HepG2 (cell line): ENCODE measurements around the gene RPH3AL. TPM values are rescaled to one million over a fixed set of nuclear protein-coding genes. Genes with fewer than 3 reads are reported as not detected.

Source experiments
- BORCS8-MEF2B ChIP-seq: sonication (generic); formaldehyde crosslinking; IDR thresholded peaks from 2 replicates; pipeline ENCODE4 v1.8.0; 2022; ENCODE audit warnings: mild to moderate bottlenecking, missing genetic modification reagents
- FOXA3 ChIP-seq: IDR thresholded peaks from 2 replicates; pipeline ENCODE4 v1.6.1; 2016; ENCODE audit warnings: missing genetic modification reagents, missing compliant biosample characterization
- MBNL3 ChIP-seq: fragments of 250-450 bp; sonication (Bioruptor Pico); conservative IDR thresholded peaks from 2 replicates; pipeline ENCODE4 v1.8.0; 2022; ENCODE audit warnings: mild to moderate bottlenecking, inconsistent platforms
- MEIS1 ChIP-seq: sonication (generic); formaldehyde crosslinking; IDR thresholded peaks from 2 replicates; pipeline ENCODE4 v1.9.0; 2021; ENCODE audit warnings: mild to moderate bottlenecking, missing genetic modification reagents, moderate library complexity, borderline replicate concordance
- MIXL1 ChIP-seq: IDR thresholded peaks from 2 replicates; pipeline ENCODE4 v1.6.1; 2016
- MLXIP ChIP-seq: sonication (generic); formaldehyde crosslinking; IDR thresholded peaks from 2 replicates; pipeline ENCODE4 v1.9.0; 2021; ENCODE audit warnings: missing genetic modification reagents, borderline replicate concordance
- NFE2L1 ChIP-seq: sonication (generic); formaldehyde crosslinking; IDR thresholded peaks from 2 replicates; pipeline ENCODE4 v1.4.0; 2020; ENCODE audit warnings: missing genetic modification reagents, mild to moderate bottlenecking, borderline replicate concordance
- POLR2AphosphoS5 ChIP-seq: IDR thresholded peaks from 2 replicates; pipeline ENCODE4 v1.6.1; 2012; ENCODE audit warnings: low read depth, low read length
- PPARG ChIP-seq: conservative IDR thresholded peaks from 2 replicates; pipeline ENCODE4 v1.6.1; 2016; ENCODE audit warnings: missing biosample characterization, missing genetic modification reagents
- SMAD3 ChIP-seq: sonication (generic); formaldehyde crosslinking; IDR thresholded peaks from 2 replicates; pipeline ENCODE4 v1.4.0; 2020; ENCODE audit warnings: missing genetic modification reagents
- SNRNP70 ChIP-seq: fragments of 200-400 bp; formaldehyde crosslinking; IDR thresholded peaks from 2 replicates; pipeline ENCODE4 v1.6.1; 2017; ENCODE audit warnings: mild to moderate bottlenecking, low read depth, low read length, moderate library complexity
- SPEN ChIP-seq: sonication (generic); formaldehyde crosslinking; IDR thresholded peaks from 2 replicates; pipeline ENCODE4 v1.5.1; 2020; ENCODE audit warnings: low read depth, mild to moderate bottlenecking, missing genetic modification reagents
- TOPORS ChIP-seq: sonication (generic); formaldehyde crosslinking; IDR thresholded peaks from 2 replicates; pipeline ENCODE4 v1.8.0; 2023; ENCODE audit warnings: mild to moderate bottlenecking, missing genetic modification reagents
- polyA plus RNA-seq, 8 experiments: library from polyadenylated mRNA; depleted of rRNA in 3 of 8; stranded (reverse) in 7 of 8; unstranded in 1 of 8; fragments of >200 nt; fragmentation: Illumina TruSeq in 4 of 8; extraction: Trizol in 4 of 8; gene quantifications; 2 replicates each; pipeline versions ENCODE4 v1.2.1 to v1.2.3, GENCODE V29; 2011 to 2016; ENCODE audit warnings: low read depth in 4 of 8, missing spikeins in 1 of 8, mixed read lengths in 1 of 8; ENCODE audit not compliant: insufficient read depth in 1 of 8
- total RNA-seq, 5 experiments: library from RNA; depleted of rRNA; stranded (reverse); fragments of >200 nt; fragmentation: Illumina TruSeq; extraction: Trizol; gene quantifications; 2 replicates each; pipeline ENCODE4 v1.2.3, GENCODE V29; 2016; ENCODE audit warnings: low read depth in 1 of 5
- TF ChIP-seq, protein P1 (sequence below): sonication (generic); formaldehyde crosslinking; IDR thresholded peaks from 2 replicates; pipeline ENCODE4 v1.4.0; 2020; ENCODE audit warnings: mild to moderate bottlenecking, missing genetic modification reagents
- TF ChIP-seq, protein P2 (sequence below): sonication (generic); formaldehyde crosslinking; IDR thresholded peaks from 2 replicates; pipeline ENCODE4 v1.9.0; 2022; ENCODE audit warnings: missing genetic modification reagents, mild to moderate bottlenecking, borderline replicate concordance
- TF ChIP-seq, protein P3 (sequence below): sonication (generic); formaldehyde crosslinking; IDR thresholded peaks from 2 replicates; pipeline ENCODE4 v1.4.0; 2020; ENCODE audit warnings: missing genetic modification reagents

Gene RPH3AL
- total and polyA plus RNA-seq, 2 of the 13 experiments (the other 11 are each of a cell fraction or from before 2014, with no cell fraction given): 7.8 to 16.4 TPM

DNA sequence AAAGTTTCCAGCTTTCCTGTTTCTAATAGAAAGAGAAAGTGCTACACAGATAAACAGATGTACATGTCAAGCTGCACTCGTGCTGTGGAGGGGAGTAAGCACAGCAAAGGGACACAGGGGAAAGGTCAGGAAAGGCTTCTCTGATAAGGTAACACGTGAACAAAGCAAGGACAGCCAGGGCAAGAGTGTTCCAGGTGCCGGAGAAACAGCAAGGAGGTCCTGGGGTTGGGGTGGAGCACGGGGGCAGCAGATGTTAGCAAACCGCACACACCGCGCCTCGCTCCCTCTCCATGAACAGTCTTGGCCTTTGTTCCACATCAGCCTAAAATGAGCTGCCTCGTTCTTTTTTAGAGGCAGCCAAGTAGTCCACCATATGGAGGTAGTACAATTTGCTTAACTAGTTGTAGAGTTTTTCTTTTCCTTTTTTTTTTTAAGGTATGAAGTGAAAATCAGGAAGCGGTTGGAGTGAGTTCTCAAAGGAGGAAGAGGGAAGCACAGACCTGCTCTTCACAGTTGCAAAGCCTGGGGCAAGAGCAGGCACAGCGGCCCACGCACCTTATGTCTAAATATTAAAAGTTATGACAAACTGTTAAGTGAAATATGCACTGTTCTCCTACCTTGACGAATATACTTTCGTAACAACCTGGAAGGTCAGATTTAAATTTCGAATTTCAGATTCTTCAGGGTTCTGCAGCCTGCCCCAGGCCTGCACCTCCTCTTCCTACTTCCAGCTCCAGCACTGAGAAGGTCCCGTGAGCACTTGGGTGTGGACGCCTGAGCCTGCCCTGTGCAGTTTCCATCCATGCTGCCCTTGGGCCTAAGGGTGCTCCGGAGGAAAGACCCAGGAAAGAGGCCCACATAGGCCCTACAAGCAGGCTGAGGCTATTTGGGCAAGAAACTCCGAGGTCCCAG, 41.5 kb upstream of the RPH3AL start (continued):
- TF ChIP-seq, protein P1, sequence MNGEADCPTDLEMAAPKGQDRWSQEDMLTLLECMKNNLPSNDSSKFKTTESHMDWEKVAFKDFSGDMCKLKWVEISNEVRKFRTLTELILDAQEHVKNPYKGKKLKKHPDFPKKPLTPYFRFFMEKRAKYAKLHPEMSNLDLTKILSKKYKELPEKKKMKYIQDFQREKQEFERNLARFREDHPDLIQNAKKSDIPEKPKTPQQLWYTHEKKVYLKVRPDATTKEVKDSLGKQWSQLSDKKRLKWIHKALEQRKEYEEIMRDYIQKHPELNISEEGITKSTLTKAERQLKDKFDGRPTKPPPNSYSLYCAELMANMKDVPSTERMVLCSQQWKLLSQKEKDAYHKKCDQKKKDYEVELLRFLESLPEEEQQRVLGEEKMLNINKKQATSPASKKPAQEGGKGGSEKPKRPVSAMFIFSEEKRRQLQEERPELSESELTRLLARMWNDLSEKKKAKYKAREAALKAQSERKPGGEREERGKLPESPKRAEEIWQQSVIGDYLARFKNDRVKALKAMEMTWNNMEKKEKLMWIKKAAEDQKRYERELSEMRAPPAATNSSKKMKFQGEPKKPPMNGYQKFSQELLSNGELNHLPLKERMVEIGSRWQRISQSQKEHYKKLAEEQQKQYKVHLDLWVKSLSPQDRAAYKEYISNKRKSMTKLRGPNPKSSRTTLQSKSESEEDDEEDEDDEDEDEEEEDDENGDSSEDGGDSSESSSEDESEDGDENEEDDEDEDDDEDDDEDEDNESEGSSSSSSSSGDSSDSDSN (CRISPR knock-in tag): 0 out of 2 replicates have a peak, but pooled peaks have one; percentile 20
- TF ChIP-seq MIXL1 (CRISPR knock-in tag): 0 out of 2 replicates have a peak, but pooled peaks have one; percentile 41
- peak; percentile 75; the same call in 1 of the 2 replicates for TF ChIP-seq MLXIP (CRISPR knock-in tag)
- no peak for TF ChIP-seq MEIS1
- no peak for TF ChIP-seq NFE2L1 (CRISPR knock-in tag)
- peak; percentile 80 for TF ChIP-seq FOXA3 (CRISPR knock-in tag)
- TF ChIP-seq TOPORS (CRISPR knock-in tag): 0 out of 2 replicates have a peak, but pooled peaks have one; percentile 69
- TF ChIP-seq, protein P2, sequence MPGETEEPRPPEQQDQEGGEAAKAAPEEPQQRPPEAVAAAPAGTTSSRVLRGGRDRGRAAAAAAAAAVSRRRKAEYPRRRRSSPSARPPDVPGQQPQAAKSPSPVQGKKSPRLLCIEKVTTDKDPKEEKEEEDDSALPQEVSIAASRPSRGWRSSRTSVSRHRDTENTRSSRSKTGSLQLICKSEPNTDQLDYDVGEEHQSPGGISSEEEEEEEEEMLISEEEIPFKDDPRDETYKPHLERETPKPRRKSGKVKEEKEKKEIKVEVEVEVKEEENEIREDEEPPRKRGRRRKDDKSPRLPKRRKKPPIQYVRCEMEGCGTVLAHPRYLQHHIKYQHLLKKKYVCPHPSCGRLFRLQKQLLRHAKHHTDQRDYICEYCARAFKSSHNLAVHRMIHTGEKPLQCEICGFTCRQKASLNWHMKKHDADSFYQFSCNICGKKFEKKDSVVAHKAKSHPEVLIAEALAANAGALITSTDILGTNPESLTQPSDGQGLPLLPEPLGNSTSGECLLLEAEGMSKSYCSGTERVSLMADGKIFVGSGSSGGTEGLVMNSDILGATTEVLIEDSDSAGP: no peak
- TF ChIP-seq MBNL3 (CRISPR knock-in tag): no peak
- peak; percentile 93 for TF ChIP-seq PPARG (CRISPR knock-in tag)
- TF ChIP-seq SPEN (CRISPR knock-in tag): peak; percentile 33; the same call in 1 of the 2 replicates
- peak; percentile 46; the same call in 1 of the 2 replicates for TF ChIP-seq POLR2AphosphoS5
- TF ChIP-seq SNRNP70: no peak
- peak; percentile 63; the same call in 1 of the 2 replicates for TF ChIP-seq BORCS8-MEF2B
- peak; percentile 68; the same call in 1 of the 2 replicates for TF ChIP-seq SMAD3 (CRISPR knock-in tag)
- TF ChIP-seq, protein P3, sequence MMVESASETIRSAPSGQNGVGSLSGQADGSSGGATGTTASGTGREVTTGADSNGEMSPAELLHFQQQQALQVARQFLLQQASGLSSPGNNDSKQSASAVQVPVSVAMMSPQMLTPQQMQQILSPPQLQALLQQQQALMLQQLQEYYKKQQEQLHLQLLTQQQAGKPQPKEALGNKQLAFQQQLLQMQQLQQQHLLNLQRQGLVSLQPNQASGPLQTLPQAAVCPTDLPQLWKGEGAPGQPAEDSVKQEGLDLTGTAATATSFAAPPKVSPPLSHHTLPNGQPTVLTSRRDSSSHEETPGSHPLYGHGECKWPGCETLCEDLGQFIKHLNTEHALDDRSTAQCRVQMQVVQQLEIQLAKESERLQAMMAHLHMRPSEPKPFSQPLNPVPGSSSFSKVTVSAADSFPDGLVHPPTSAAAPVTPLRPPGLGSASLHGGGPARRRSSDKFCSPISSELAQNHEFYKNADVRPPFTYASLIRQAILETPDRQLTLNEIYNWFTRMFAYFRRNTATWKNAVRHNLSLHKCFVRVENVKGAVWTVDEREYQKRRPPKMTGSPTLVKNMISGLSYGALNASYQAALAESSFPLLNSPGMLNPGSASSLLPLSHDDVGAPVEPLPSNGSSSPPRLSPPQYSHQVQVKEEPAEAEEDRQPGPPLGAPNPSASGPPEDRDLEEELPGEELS (CRISPR knock-in tag): peak; percentile 67
